Nephron (organoid): ENCODE measurements around the gene FBXW4.
"Not testable (repeated sequence)": the region's sequence is repeated elsewhere in the genome, so short reads cannot be mapped to it uniquely, and the experiment has no call there.

Experiments used
- H3K27ac Mint-ChIP-seq, 3 experiments: 2 replicates each; pipeline ENCODE4 v1.8.0; 2020; ENCODE audit warnings: mixed read lengths in 3 of 3, mild to moderate bottlenecking in 2 of 3, moderate library complexity in 1 of 3
- H3K27me3 Mint-ChIP-seq: 2 replicates; pipeline ENCODE4 v1.8.0; 2021; ENCODE audit warnings: low read depth, mild to moderate bottlenecking, moderate library complexity, mixed read lengths
- H3K36me3 Mint-ChIP-seq: 2 replicates; pipeline ENCODE4 v1.8.0; 2020; ENCODE audit warnings: low read depth, mixed read lengths
- H3K4me1 Mint-ChIP-seq: 2 replicates; pipeline ENCODE4 v1.8.0; 2020; ENCODE audit warnings: mixed read lengths
- H3K4me3 Mint-ChIP-seq, 3 experiments: 2 replicates each; pipeline ENCODE4 v1.8.0; 2020; ENCODE audit warnings: mild to moderate bottlenecking in 3 of 3, mixed read lengths in 3 of 3, moderate library complexity in 2 of 3
- H3K9me3 Mint-ChIP-seq: 2 replicates; pipeline ENCODE4 v1.8.0; 2020; ENCODE audit warnings: mixed read lengths
- TF ChIP-seq, protein P1 (sequence below), 3 experiments: fragments of 200-600 bp; sonication (generic); IDR thresholded peaks; one replicate each; pipeline ENCODE4 v1.5.0; 2021; ENCODE audit warnings: antibody characterized with exemption in 3 of 3; ENCODE audit not compliant: unreplicated experiment in 3 of 3

Gene FBXW4

GRCh38 chr10:101646364-101646763, 48.6 kb downstream of the FBXW4 start:
- Mint-ChIP-seq H3K36me3 (peaks cover 45% of the 10 kb centered on the region), H3K4me3 (no peak overlapping the region), H3K27ac (no peak overlapping the region), H3K4me1 (no peaks in the 10 kb centered on the region), H3K27me3 (no peaks in the 10 kb centered on the region), H3K9me3 (no peaks in the 10 kb centered on the region)
- TF ChIP-seq, protein P1, sequence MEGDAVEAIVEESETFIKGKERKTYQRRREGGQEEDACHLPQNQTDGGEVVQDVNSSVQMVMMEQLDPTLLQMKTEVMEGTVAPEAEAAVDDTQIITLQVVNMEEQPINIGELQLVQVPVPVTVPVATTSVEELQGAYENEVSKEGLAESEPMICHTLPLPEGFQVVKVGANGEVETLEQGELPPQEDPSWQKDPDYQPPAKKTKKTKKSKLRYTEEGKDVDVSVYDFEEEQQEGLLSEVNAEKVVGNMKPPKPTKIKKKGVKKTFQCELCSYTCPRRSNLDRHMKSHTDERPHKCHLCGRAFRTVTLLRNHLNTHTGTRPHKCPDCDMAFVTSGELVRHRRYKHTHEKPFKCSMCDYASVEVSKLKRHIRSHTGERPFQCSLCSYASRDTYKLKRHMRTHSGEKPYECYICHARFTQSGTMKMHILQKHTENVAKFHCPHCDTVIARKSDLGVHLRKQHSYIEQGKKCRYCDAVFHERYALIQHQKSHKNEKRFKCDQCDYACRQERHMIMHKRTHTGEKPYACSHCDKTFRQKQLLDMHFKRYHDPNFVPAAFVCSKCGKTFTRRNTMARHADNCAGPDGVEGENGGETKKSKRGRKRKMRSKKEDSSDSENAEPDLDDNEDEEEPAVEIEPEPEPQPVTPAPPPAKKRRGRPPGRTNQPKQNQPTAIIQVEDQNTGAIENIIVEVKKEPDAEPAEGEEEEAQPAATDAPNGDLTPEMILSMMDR (IDR thresholded peaks at IDR 0.05; ENCODE audit: unreplicated experiment in 3 of 3): no peak

DNA sequence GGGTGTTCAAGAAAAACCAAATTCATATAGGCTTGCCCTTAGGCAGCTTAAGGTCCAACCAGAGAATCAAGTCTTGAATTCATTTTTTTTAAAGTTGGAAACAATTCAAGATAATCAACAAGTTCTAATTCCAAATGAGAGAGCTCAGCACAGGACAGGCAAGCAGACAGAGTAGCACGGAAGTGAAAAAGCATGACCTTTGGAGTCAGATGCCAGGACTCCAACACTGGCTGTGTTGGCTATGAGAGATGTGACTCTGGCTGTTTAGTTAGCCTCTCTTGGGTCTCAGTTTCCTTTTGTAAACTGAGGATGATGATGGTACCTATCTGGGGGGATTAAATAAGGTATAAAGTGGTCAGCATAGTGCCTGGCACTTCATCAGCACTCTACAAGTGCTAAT, 49.3 kb downstream of the FBXW4 start:
- TF ChIP-seq, protein P1 (IDR thresholded peaks at IDR 0.05; ENCODE audit: unreplicated experiment in 3 of 3): no peak
- no peaks in the 10 kb centered on the region for H3K27me3 Mint-ChIP-seq
- H3K27ac Mint-ChIP-seq: no peak overlapping the region
- no peaks in the 10 kb centered on the region for H3K9me3 Mint-ChIP-seq
- H3K36me3 Mint-ChIP-seq: peaks cover 47% of the 10 kb centered on the region
- H3K4me1 Mint-ChIP-seq: no peaks in the 10 kb centered on the region
- no peak overlapping the region for H3K4me3 Mint-ChIP-seq

DNA sequence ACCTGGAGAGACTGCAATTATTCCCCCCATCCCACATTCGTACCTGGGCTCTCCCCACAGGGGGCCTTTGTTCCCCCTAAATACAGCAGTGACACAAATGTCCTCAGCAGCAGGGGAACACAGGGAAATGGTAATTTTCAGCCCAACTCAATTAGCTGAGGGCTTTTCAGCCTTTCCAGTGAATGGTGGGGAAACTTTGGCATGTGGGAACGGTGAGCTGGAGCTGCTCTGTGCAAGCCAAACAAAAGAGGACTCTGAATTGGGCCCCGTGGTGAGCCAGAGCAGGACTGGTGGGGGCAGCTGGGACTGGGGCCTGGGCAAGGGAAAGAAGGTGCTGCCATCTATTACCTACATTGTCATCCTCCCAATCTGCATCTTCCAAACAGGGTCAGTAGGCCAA, 51.0 kb downstream of the FBXW4 start:
- Mint-ChIP-seq H3K27me3 (no peaks in the 10 kb centered on the region), H3K4me1 (no peaks in the 10 kb centered on the region), H3K9me3 (no peaks in the 10 kb centered on the region), H3K27ac (no peak overlapping the region), H3K36me3 (peaks cover 46% of the 10 kb centered on the region), H3K4me3 (no peak overlapping the region)
- TF ChIP-seq, protein P1 (IDR thresholded peaks at IDR 0.05; ENCODE audit: unreplicated experiment in 3 of 3): no peak

DNA sequence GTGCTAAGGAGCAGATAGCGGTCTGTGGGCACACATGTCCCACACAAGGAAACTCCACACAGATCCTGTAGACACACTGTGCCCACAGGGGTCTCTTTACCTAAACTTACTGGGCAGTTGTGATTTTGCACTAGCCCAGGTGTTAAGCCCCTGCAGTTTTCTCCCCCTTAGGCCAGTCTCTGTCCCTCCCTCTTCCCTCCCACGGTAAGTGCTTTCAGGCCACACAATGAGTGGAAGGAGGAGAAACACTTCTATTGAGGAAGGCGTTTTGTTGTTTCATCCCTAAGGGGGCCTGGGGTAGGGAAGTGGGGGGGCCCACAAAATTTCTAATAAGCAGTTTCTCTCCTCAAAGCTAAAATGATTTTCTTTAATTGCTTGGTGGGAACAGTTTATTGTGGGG, 51.4 kb downstream of the FBXW4 start:
- no peaks in the 10 kb centered on the region for H3K27me3 Mint-ChIP-seq
- no peaks in the 10 kb centered on the region for H3K4me1 Mint-ChIP-seq
- TF ChIP-seq, protein P1 (IDR thresholded peaks at IDR 0.05; ENCODE audit: unreplicated experiment in 3 of 3): no peak
- H3K9me3 Mint-ChIP-seq: no peaks in the 10 kb centered on the region
- H3K36me3 Mint-ChIP-seq: peaks cover 43% of the 10 kb centered on the region
- H3K4me3 Mint-ChIP-seq: no peak overlapping the region
- no peak overlapping the region for H3K27ac Mint-ChIP-seq

DNA sequence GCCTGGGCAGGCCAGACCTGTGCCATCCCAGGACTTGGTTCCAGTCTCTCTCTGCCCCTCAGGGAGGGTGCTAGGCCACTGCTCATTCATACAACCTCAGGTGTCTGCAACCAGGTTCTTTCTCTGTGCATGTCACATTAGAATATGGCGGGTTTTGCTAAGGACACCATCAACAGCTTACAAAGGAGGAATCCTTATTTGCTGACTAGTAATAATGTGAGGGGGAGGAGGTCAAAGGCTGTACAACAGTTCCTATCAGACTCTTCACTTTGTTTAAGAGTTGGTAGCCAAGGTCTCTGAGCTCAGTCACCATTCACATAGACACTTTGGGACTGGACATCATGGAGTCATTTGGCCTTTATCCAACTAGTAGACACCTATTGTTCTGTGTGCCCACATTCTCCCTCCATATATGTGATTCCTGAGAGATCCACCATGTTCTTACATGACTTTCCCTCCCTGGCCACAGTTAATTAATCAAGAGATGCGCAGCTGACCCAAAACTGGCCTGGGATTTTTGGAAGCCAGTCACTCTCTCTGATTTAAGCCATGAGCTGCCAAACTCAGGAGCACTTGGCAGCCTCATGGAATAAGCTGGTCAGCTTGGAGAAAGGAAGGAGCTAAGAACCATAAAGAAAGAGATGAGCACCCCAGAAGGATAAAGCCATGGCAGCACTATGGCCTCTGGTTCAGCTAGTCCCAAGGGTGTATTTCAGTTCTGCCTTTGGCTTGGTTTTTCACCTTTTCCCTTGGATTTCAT, 55.6 kb downstream of the FBXW4 start:
- no peak overlapping the region for H3K4me3 Mint-ChIP-seq
- no peaks in the 10 kb centered on the region for H3K27me3 Mint-ChIP-seq
- H3K27ac Mint-ChIP-seq: no peak overlapping the region
- H3K4me1 Mint-ChIP-seq: no peaks in the 10 kb centered on the region
- peaks cover 56% of the 10 kb centered on the region for H3K36me3 Mint-ChIP-seq
- no peaks in the 10 kb centered on the region for H3K9me3 Mint-ChIP-seq
- TF ChIP-seq, protein P1 (IDR thresholded peaks at IDR 0.05; ENCODE audit: unreplicated experiment in 3 of 3): no peak

GRCh38 chr10:101633510-101633909, 61.5 kb downstream of the FBXW4 start:
- H3K9me3 Mint-ChIP-seq, H3K4me1 Mint-ChIP-seq, H3K27me3 Mint-ChIP-seq, H3K4me3 Mint-ChIP-seq, H3K27ac Mint-ChIP-seq: not testable (repeated sequence)
- peaks cover 55% of the 10 kb centered on the region for H3K36me3 Mint-ChIP-seq
